ENCODE data around the gene FRG2B. TPM values are rescaled to one million over a fixed set of nuclear protein-coding genes. Genes with fewer than 3 reads are reported as not detected.

The FRG2B gene
- total and polyA plus RNA-seq, 2 of the 8 experiments (the other 6 are each of a cell fraction or from before 2014, with no cell fraction given), result not detected

- H3K9ac ChIP-seq (replicated peaks in 1 of 4; ENCODE audit: extremely low read depth in 1 of 4, low read depth in 3 of 4, low read length in 3 of 4), result no peak overlapping the region
- no peak overlapping the region for H3K56ac ChIP-seq (replicated peaks; ENCODE audit: insufficient read length, low read depth, low read length)
- H2BK15ac ChIP-seq (ENCODE audit: low read length), result no peak overlapping the region
- FAIRE-seq (no peak), DNase-seq (ENCODE audit: low read depth in 1 of 2, low spot score in 2 of 2) (no peak)
- no peak overlapping the region for H2BK12ac ChIP-seq (ENCODE audit: low read depth, low read length)
- no peak overlapping the region for H3K4me2 ChIP-seq (ENCODE audit: insufficient read depth in 1 of 2, low read depth in 2 of 2, low read length in 2 of 2)
- no peaks in the 10 kb centered on the region for H3K79me2 ChIP-seq (ENCODE audit: control insufficient read depth in 1 of 2, insufficient read depth in 2 of 2, low read length in 2 of 2)
- H3K4me1 ChIP-seq (replicated peaks in 1 of 4; ENCODE audit: control insufficient read depth in 3 of 4, insufficient read depth in 4 of 4, low read length in 3 of 4), result no peaks in the 10 kb centered on the region
- no peak overlapping the region for H3K23ac ChIP-seq (ENCODE audit: insufficient read length)
- ChIA-PET CTCF (ENCODE audit: partially characterized antibody) (no interaction called here), POLR2A (ENCODE audit: partially characterized antibody) (no interaction called here)
- H4K5ac ChIP-seq (ENCODE audit: insufficient read length, low read depth, low read length), result no peak overlapping the region
- no peak overlapping the region for H3K14ac ChIP-seq (ENCODE audit: insufficient read length)
- H3K79me1 ChIP-seq (ENCODE audit: low read depth, low read length), result no peaks in the 10 kb centered on the region
- H3K4me3 ChIP-seq (ENCODE audit: extremely low read depth in 1 of 4, insufficient read depth in 2 of 4, low read depth in 3 of 4, low read length in 4 of 4), result no peak overlapping the region
- no peak overlapping the region for H3K4ac ChIP-seq (replicated peaks; ENCODE audit: insufficient read length, low read depth, low read length)
- no peak overlapping the region for H2BK5ac ChIP-seq (ENCODE audit: low read depth, low read length)
- H4K91ac ChIP-seq (replicated peaks; ENCODE audit: insufficient read length, low read length), result no peak overlapping the region
- H3K23me2 ChIP-seq (ENCODE audit: low read depth, low read length), result no peaks in the 10 kb centered on the region
- H3K27me3 ChIP-seq (replicated peaks in 1 of 4; ENCODE audit: control insufficient read depth in 3 of 4, extremely low read depth in 1 of 4, insufficient read depth in 3 of 4, low read length in 3 of 4), result no peaks in the 10 kb centered on the region
- TF ChIP-seq TBP (IDR thresholded peaks at IDR 0.05; ENCODE audit: low read depth, low read length) (no peak), SP1 (IDR thresholded peaks at IDR 0.05; ENCODE audit: low read depth, low read length) (no peak), CHD2 (IDR thresholded peaks at IDR 0.05; ENCODE audit: low read length) (no peak)
- peaks cover 50 to 62% of the 10 kb centered on the region in 2 experiments for H3K9me3 ChIP-seq (ENCODE audit: insufficient read depth in 2 of 2, low read depth in 1 of 2, low read length in 1 of 2)
- H2BK20ac ChIP-seq (ENCODE audit: low read length), result no peak overlapping the region
- H3K27ac ChIP-seq (ENCODE audit: low read depth, low read length), result no peak overlapping the region
- H3K18ac ChIP-seq (ENCODE audit: extremely low read depth, low read length), result no peak overlapping the region
- no peak overlapping the region for H2AFZ ChIP-seq (ENCODE audit: low read length)
- WGBS, 2 experiments (ENCODE audit: extremely low coverage in 1 of 2, insufficient coverage in 1 of 2, insufficient read length in 1 of 2, insufficient replicate concordance in 2 of 2, low coverage in 1 of 2, low lambda C conversion rate in 2 of 2, missing lambda C conversion rate in 1 of 2), result 85% methylated on average over 12 of the region's 13 CpGs; no CpG with 5 or more reads in 1 of the 2 experiments
- H4K8ac ChIP-seq (ENCODE audit: extremely low read depth, insufficient read depth, low read length), result no peak overlapping the region
- no peaks in the 10 kb centered on the region for H4K20me1 ChIP-seq (replicated peaks in 1 of 2; ENCODE audit: control insufficient read depth in 1 of 2, insufficient read depth in 2 of 2, low read length in 2 of 2)
- no peaks in the 10 kb centered on the region for H3K36me3 ChIP-seq (ENCODE audit: control insufficient read depth in 2 of 4, insufficient read depth in 4 of 4, low read length in 3 of 4)
- no peak overlapping the region for H2BK120ac ChIP-seq (replicated peaks; ENCODE audit: low read depth, low read length)
- no peak overlapping the region for H2AK5ac ChIP-seq (ENCODE audit: low read depth, low read length)
These were observed 36.2 kb downstream of the FRG2B start for GRCh38 chr10:133590226-133590969.
